IPS-18c (cell line): Measurements from ENCODE around the gene ZGLP1.

Source experiments
- H3K4me3 ChIP-seq: 2 replicates; pipeline ENCODE4 v1.7.0; 2013; ENCODE audit warnings: low read depth, mild to moderate bottlenecking, low read length, moderate library complexity; ENCODE audit not compliant: insufficient read depth
- H3K9me3 ChIP-seq: one replicate; pipeline ENCODE4 v1.6.1; 2013; ENCODE audit warnings: mild to moderate bottlenecking, low read length, moderate library complexity; ENCODE audit not compliant: control insufficient read depth, insufficient read depth

ZGLP1 gene

GRCh38 chr19:10269333-10270179 lies 40.1 kb downstream of the ZGLP1 start:
- H3K9me3 ChIP-seq = peaks cover 4% of the 10 kb centered on the region
- H3K4me3 ChIP-seq = peak overlapping the region; percentile 56

- H3K4me3 ChIP-seq = no peak overlapping the region
These were observed 41.5 kb downstream of the ZGLP1 start for GRCh38 chr19:10268071-10268470.

GRCh38 chr19:10266706-10267105 lies 42.9 kb downstream of the ZGLP1 start:
- Histone ChIP-seq H3K4me3 (no peak overlapping the region), H3K9me3 (peaks cover 4% of the 10 kb centered on the region)

More at GRCh38 chr19:10268071-10268470, 41.5 kb downstream of the ZGLP1 start:
- H3K9me3 ChIP-seq = peaks cover 4% of the 10 kb centered on the region

- Histone ChIP-seq H3K4me3 (no peak overlapping the region), H3K9me3 (peaks cover 2% of the 10 kb centered on the region)
These were observed 46.8 kb downstream of the ZGLP1 start for GRCh38 chr19:10262771-10263170.

GRCh38 chr19:10260141-10260584 lies 49.5 kb downstream of the ZGLP1 start:
- H3K4me3 ChIP-seq = no peak overlapping the region

GRCh38 chr19:10259162-10259905 lies 50.3 kb downstream of the ZGLP1 start:
- no peaks in the 10 kb centered on the region for H3K9me3 ChIP-seq
- H3K4me3 ChIP-seq = no peak overlapping the region

More at GRCh38 chr19:10260141-10260584, 49.5 kb downstream of the ZGLP1 start:
- no peaks in the 10 kb centered on the region for H3K9me3 ChIP-seq

GRCh38 chr19:10258080-10258710 lies 51.4 kb downstream of the ZGLP1 start:
- no peak overlapping the region for H3K4me3 ChIP-seq

GRCh38 chr19:10256970-10257615 lies 52.5 kb downstream of the ZGLP1 start:
- H3K4me3 ChIP-seq = no peak overlapping the region
- no peaks in the 10 kb centered on the region for H3K9me3 ChIP-seq

More at GRCh38 chr19:10258080-10258710, 51.4 kb downstream of the ZGLP1 start:
- H3K9me3 ChIP-seq = no peaks in the 10 kb centered on the region

GRCh38 chr19:10256551-10256950 lies 53.1 kb downstream of the ZGLP1 start:
- Histone ChIP-seq H3K4me3 (no peak overlapping the region), H3K9me3 (no peaks in the 10 kb centered on the region)

GRCh38 chr19:10255358-10255757 lies 54.3 kb downstream of the ZGLP1 start:
- H3K9me3 ChIP-seq = no peaks in the 10 kb centered on the region
- no peak overlapping the region for H3K4me3 ChIP-seq
